ENCODE results near the gene TTLL10.

- no peak for TF ChIP-seq CTCF (IDR thresholded peaks at IDR 0.05)
- no peak for TF ChIP-seq POLR2A (IDR thresholded peaks at IDR 0.05)
- TF ChIP-seq POLR2AphosphoS5 (IDR thresholded peaks at IDR 0.05): no peak
Observed at GRCh38 chr1:1151306-1151705, 22.4 kb upstream of the TTLL10 start.

All from transverse colon (tissue), 4 donors.